GM18508 (cell line): ENCODE results near the gene PDLIM5.
"Not testable (repeated sequence)": the region's sequence is repeated elsewhere in the genome, so short reads cannot be mapped to it uniquely, and the experiment has no call there.

Source experiments
- ATAC-seq: cut with Tn5 transposase; IDR thresholded peaks from one replicate; pipeline ENCODE4 v1.9.1; 2021; ENCODE audit warnings: moderate number of reproducible peaks; ENCODE audit not compliant: insufficient read depth, unreplicated experiment

PDLIM5 gene

DNA sequence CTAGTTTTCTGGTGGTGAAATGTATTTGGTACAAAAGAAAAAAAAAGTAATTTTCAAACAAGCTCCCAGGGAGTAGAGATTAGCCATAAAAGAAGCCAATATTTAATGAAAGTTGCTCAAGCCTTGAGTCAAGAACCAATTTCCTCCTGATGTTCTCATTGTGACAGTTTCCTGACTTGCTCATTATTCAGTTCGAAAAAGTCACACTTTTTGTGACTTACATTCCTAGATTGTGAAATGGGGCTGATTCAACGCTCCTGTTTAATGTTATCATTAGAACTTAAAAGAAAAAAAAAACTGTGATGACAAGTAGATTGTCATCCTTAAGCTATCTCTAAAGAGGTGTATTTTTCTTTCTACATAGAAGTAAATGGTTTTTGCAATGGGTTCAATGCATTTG lies 183.4 kb downstream of the PDLIM5 start:
- no peak for ATAC-seq

DNA sequence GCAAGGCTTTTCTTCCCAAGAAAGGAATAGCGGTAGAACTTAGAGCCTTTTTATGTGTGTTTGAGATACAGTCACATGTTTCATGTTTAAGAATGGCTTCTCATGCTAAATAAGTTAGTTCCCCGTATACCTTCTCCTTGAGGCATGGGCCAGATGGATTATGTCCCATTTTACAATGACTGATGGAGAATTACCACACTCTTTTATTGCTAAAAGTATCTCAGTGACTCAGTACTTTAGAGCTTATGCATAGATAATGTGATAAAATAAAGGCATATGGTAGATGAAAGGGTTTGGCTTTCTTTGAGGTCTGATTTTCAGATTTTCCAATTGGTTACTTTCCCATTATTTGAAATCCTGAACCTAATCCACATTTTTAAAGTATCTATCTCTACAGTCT lies 184.3 kb downstream of the PDLIM5 start:
- no peak for ATAC-seq

DNA sequence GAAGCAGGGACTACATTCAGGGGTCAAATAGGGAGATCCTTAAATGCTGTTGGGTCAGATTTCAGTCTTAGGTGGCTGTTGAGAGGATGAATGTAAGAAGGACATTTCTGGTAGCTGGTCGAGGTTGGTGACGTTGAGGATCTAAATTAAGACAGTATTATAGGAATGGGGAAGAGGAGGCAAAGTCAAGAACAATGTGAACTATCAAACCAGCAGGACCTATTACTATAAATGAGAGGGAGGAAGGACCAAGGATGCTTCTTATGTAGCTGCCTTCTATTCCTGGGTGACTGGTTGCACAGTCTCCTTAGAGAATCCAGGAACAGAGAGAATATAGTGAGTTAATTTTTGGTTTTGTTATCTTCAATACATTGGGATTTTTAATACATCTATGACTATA lies 187.6 kb downstream of the PDLIM5 start:
- ATAC-seq = no peak

GRCh38 chr4:94640151-94640550 lies 188.4 kb downstream of the PDLIM5 start:
- ATAC-seq = no peak

DNA sequence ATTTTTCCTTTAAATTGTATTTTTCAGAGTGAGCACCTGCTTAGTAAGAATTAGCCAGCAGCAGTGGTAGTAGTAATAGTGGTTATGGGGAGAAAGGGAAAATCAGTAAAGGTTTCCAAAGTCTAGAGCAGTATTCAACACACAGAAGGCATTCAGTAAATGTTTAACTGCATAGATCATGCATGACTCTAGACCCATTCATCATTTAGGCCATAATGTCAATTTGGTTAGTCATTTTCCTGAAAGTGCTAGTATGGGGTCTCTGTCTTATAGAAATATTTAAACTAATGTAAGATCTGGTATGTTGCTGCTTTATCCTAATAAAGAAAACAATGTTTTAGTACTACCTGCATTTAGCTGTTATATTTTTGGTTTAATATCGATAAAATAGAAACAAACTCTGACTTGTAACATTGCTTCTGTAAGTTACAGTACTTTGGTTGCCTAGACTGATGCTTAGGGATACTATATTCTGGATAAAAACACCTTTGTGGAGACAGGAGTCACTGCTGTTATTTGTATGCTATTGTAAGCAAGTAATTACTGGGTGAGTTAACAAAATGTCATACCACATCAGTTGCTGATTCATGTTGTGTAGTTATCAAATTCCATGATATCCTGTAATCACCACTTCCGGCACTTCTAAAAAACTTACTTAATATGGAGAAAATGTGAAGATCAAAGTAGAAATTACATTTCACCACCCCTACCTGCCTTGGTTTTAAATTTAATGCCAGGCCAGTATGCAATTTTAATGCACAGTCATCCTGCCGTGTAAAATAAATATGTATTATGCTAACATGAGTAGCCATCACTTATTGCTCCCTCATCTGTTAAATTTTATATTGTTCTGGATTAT lies 190.2 kb downstream of the PDLIM5 start:
- no peak for ATAC-seq

- no peak for ATAC-seq
Observed at GRCh38 chr4:94642561-94642866, 190.8 kb downstream of the PDLIM5 start.

- ATAC-seq = no peak
Observed at GRCh38 chr4:94648699-94649098, 197.0 kb downstream of the PDLIM5 start.

- no peak for ATAC-seq
Observed at GRCh38 chr4:94649381-94650133, 197.8 kb downstream of the PDLIM5 start.

DNA sequence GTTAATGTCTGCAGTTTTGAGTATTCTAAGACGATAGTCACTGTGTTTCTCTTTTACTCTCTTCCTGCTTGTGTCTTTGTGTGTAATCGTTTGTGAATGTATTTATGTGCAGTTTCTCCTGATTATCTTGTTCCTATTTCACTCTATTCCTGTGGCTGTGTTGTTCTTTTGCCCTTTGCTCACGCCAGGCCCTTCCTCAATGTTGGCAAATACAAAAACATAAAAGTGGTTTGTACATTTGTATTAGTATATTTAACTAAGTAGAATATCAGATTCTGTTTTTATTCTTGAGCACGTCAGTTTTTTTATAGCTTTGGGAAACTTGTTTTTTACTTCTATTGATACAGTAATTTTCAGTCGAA lies 198.4 kb downstream of the PDLIM5 start:
- no peak for ATAC-seq

- no peak for ATAC-seq
Observed at GRCh38 chr4:94650690-94651089, 198.9 kb downstream of the PDLIM5 start.

DNA sequence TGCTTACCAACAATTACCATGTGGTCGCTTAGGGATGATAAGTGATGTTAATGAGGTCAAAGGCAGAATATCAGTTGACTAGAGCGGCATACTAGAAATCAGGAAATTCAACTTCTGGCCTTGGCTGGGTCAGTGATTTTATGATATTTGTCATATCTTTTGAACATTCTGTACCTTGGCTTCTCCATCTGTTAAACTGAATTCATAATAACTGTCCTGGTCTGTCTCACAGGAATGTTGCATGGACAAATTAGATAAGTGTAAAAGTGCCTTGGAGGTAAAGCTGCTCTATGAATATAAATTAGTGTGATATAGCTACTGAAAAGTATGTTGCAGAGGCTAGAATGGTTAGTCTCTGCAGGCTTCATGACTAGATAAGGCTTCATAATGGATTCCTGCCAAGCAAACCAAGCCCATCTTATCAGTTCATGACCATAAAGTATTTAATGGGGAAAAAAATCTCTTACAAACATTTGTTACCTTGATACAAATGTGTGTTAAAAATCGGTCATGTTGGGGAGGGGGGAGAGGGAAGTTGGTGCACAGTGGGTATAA lies 201.4 kb downstream of the PDLIM5 start:
- ATAC-seq = no peak

DNA sequence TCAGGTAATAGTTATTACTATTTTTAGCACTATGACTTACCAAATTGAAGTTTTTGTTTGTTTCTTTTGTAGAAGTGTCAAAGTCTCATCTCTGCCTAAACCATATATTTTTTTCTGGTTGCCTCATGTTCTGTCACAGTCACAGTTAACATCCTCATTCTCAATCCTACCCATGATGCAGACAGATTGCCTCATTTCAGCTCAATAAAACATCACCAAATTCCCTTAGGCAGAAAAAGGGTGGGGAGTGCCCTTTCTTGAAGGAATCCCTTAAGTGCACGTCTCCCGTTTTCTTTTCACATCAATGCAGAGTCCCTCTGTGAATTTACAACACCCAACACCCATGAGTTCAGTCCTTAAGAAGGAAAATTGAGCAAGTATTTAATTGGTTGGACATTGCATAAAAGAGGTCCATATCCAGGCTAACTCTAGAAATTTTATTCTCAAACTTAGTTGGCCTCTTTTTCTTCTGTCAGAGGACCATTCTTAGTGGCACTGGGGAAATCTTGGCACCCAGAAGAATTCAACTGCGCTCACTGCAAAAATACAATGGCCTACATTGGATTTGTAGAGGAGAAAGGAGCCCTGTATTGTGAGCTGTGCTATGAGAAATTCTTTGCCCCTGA lies 202.4 kb downstream of the PDLIM5 start:
- ATAC-seq = no peak

DNA sequence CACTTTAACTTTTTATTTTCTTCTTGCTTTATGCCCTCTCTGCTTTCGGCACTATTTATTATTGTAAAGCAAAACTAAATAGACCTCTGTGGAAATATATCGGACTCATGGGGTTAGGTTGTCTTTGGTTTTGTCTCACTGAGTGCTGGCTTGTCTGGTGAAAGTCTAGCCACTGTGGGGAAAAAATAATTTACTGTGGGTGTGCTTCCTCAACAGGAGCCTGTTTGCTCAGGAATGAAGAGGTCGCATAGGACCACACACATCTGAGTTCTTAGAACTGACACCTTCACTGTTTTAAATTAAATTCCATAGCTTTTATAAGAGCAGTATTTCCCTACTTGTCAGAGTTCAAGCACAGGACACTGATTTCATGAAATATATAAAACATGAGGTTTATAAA lies 203.0 kb downstream of the PDLIM5 start:
- ATAC-seq = no peak

- no peak for ATAC-seq
Observed at GRCh38 chr4:94660614-94661013, 208.9 kb downstream of the PDLIM5 start.

GRCh38 chr4:94665021-94665420 lies 213.3 kb downstream of the PDLIM5 start:
- not testable (repeated sequence) for ATAC-seq

GRCh38 chr4:94665500-94666404 lies 214.0 kb downstream of the PDLIM5 start:
- no peak for ATAC-seq

GRCh38 chr4:94668724-94669123 lies 217.0 kb downstream of the PDLIM5 start:
- no peak for ATAC-seq

GRCh38 chr4:94669672-94670664 lies 218.2 kb downstream of the PDLIM5 start:
- ATAC-seq = no peak

- no peak for ATAC-seq
Observed at GRCh38 chr4:94671113-94671512, 219.4 kb downstream of the PDLIM5 start.
